HEK293 (cell line): ENCODE data around the gene HHAT.

Experiments
- CTCF ChIA-PET: fragments of 350-600 bp; formaldehyde crosslinking; extraction: SDS; loops from one replicate; lab custom pipeline; 2021; ENCODE audit warnings: antibody characterized with exemption; lab: Yijun Ruan, JAX
- POLR2A ChIA-PET: fragments of 300-600 bp; formaldehyde crosslinking; extraction: SDS; loops from one replicate; lab custom pipeline; 2020; ENCODE audit warnings: antibody characterized with exemption, inconsistent platforms; lab: Yijun Ruan, JAX
- H3K27ac ChIP-seq: fragments of 200-500 bp; sonication (Bioruptor generic); 2 replicates; pipeline ENCODE4 v1.5.1; 2014; ENCODE audit warnings: low read depth, low read length, control low read depth, inconsistent platforms; ENCODE audit errors: extremely low read depth
- H3K36me3 ChIP-seq, 2 experiments: fragments of 200-500 bp in 1 of 2; sonication (Bioruptor generic) in 1 of 2; 1 replicate in 1 of 2; 2 replicates in 1 of 2; pipeline ENCODE4 v1.5.1; 2014 to 2017; ENCODE audit warnings: inconsistent platforms in 2 of 2, low read length in 2 of 2; ENCODE audit not compliant: control insufficient read depth in 2 of 2, insufficient read depth in 1 of 2
- H3K4me1 ChIP-seq: fragments of 200-500 bp; sonication (Bioruptor generic); 2 replicates; pipeline ENCODE4 v1.5.1; 2014; ENCODE audit warnings: mild to moderate bottlenecking, low read length, inconsistent platforms; ENCODE audit not compliant: control insufficient read depth, insufficient read depth
- H3K4me3 ChIP-seq: 2 replicates; pipeline ENCODE4 v1.5.1; 2011; ENCODE audit warnings: low read depth, mild to moderate bottlenecking, control low read depth, low read length, moderate library complexity
- H3K9me3 ChIP-seq: fragments of 200-500 bp; sonication (Bioruptor generic); 2 replicates; pipeline ENCODE4 v1.5.1; 2014; ENCODE audit warnings: low read depth, low read length, inconsistent platforms; ENCODE audit not compliant: control insufficient read depth, insufficient read depth
- KLF17 ChIP-seq: fragments of 450-650 bp; formaldehyde crosslinking; IDR thresholded peaks from 2 replicates; pipeline ENCODE4 v1.5.1; 2016; ENCODE audit warnings: missing biosample characterization, missing genetic modification characterization
- KLF9 ChIP-seq: fragments of 450-650 bp; formaldehyde crosslinking; IDR thresholded peaks from 2 replicates; pipeline ENCODE4 v1.5.1; 2016; ENCODE audit warnings: missing biosample characterization, missing genetic modification characterization, low read depth
- OVOL3 ChIP-seq: fragments of 450-650 bp; formaldehyde crosslinking; IDR thresholded peaks from 2 replicates; pipeline ENCODE4 v1.5.1; 2016; ENCODE audit warnings: missing biosample characterization, missing genetic modification characterization
- PRDM1 ChIP-seq: fragments of 450-650 bp; formaldehyde crosslinking; IDR thresholded peaks from 2 replicates; pipeline ENCODE4; 2016; ENCODE audit warnings: missing biosample characterization, missing genetic modification characterization
- ZBTB10 ChIP-seq: fragments of 450-650 bp; formaldehyde crosslinking; IDR thresholded peaks from 2 replicates; pipeline ENCODE4 v1.5.1; 2016; ENCODE audit warnings: missing biosample characterization, missing genetic modification characterization
- ZBTB21 ChIP-seq: fragments of 450-650 bp; formaldehyde crosslinking; IDR thresholded peaks from 2 replicates; pipeline ENCODE4 v1.5.1; 2017; ENCODE audit warnings: missing biosample characterization, missing genetic modification characterization
- ZBTB48 ChIP-seq: fragments of 450-650 bp; formaldehyde crosslinking; IDR thresholded peaks from 2 replicates; pipeline ENCODE4 v1.5.1; 2016; ENCODE audit warnings: missing biosample characterization, missing genetic modification characterization
- ZFP37 ChIP-seq: fragments of 450-650 bp; formaldehyde crosslinking; IDR thresholded peaks from 2 replicates; pipeline ENCODE4 v1.5.1; 2016; ENCODE audit warnings: missing biosample characterization, missing genetic modification characterization
- ZNF112 ChIP-seq: fragments of 450-650 bp; formaldehyde crosslinking; IDR thresholded peaks from 2 replicates; pipeline ENCODE4 v1.5.0; 2017; ENCODE audit warnings: missing biosample characterization, missing genetic modification characterization
- ZNF132 ChIP-seq: fragments of 450-650 bp; formaldehyde crosslinking; IDR thresholded peaks from 2 replicates; pipeline ENCODE4 v1.5.1; 2017; ENCODE audit warnings: missing biosample characterization, missing genetic modification characterization, borderline replicate concordance
- ZNF140 ChIP-seq: fragments of 450-650 bp; formaldehyde crosslinking; IDR thresholded peaks from 2 replicates; pipeline ENCODE4 v1.5.1; 2016; ENCODE audit warnings: missing biosample characterization, missing genetic modification characterization
- ZNF148 ChIP-seq: fragments of 450-650 bp; formaldehyde crosslinking; IDR thresholded peaks from 2 replicates; pipeline ENCODE4 v1.5.0; 2017; ENCODE audit warnings: missing biosample characterization, missing genetic modification characterization, borderline replicate concordance
- ZNF174 ChIP-seq: fragments of 450-650 bp; formaldehyde crosslinking; IDR thresholded peaks from 2 replicates; pipeline ENCODE4 v1.5.0; 2017; ENCODE audit warnings: missing biosample characterization, mild to moderate bottlenecking, missing genetic modification characterization
- ZNF302 ChIP-seq: fragments of 450-650 bp; formaldehyde crosslinking; IDR thresholded peaks from 2 replicates; pipeline ENCODE4 v1.5.1; 2016; ENCODE audit warnings: missing biosample characterization, missing genetic modification characterization, low read depth
- ZNF335 ChIP-seq: fragments of 450-650 bp; formaldehyde crosslinking; conservative IDR thresholded peaks from 2 replicates; pipeline ENCODE4 v1.5.1; 2016; ENCODE audit warnings: missing biosample characterization, missing genetic modification characterization
- ZNF404 ChIP-seq: fragments of 450-650 bp; formaldehyde crosslinking; IDR thresholded peaks from 2 replicates; pipeline ENCODE4 v1.5.1; 2017; ENCODE audit warnings: missing biosample characterization, missing genetic modification characterization
- ZNF48 ChIP-seq: fragments of 450-650 bp; formaldehyde crosslinking; IDR thresholded peaks from 2 replicates; pipeline ENCODE4 v1.5.1; 2016; ENCODE audit warnings: missing biosample characterization, missing genetic modification characterization
- ZNF626 ChIP-seq: fragments of 450-650 bp; sonication (Bioruptor Pico); formaldehyde crosslinking; IDR thresholded peaks from 2 replicates; pipeline ENCODE4 v1.5.1; 2018; ENCODE audit warnings: missing biosample characterization, missing genetic modification characterization, inconsistent platforms
- ZNF639 ChIP-seq: fragments of 450-650 bp; formaldehyde crosslinking; IDR thresholded peaks from 2 replicates; pipeline ENCODE4 v1.5.1; 2016; ENCODE audit warnings: missing biosample characterization, missing genetic modification characterization
- ZNF658 ChIP-seq: fragments of 450-650 bp; formaldehyde crosslinking; IDR thresholded peaks from 2 replicates; pipeline ENCODE4; 2016; ENCODE audit warnings: missing biosample characterization, missing genetic modification characterization
- ZNF660 ChIP-seq: fragments of 450-650 bp; IDR thresholded peaks from 2 replicates; pipeline ENCODE4 v1.5.1; 2018; ENCODE audit warnings: missing biosample characterization, mild to moderate bottlenecking, missing genetic modification characterization
- ZNF664 ChIP-seq: fragments of 450-650 bp; formaldehyde crosslinking; IDR thresholded peaks from 2 replicates; pipeline ENCODE4 v1.5.1; 2016; ENCODE audit warnings: missing biosample characterization, missing genetic modification characterization
- ZNF670 ChIP-seq: fragments of 450-650 bp; formaldehyde crosslinking; IDR thresholded peaks from 2 replicates; pipeline ENCODE4 v1.5.1; 2016; ENCODE audit warnings: missing biosample characterization, missing genetic modification characterization, low read depth
- ZNF701 ChIP-seq: fragments of 450-650 bp; formaldehyde crosslinking; IDR thresholded peaks from 2 replicates; pipeline ENCODE4 v1.5.1; 2016; ENCODE audit warnings: missing biosample characterization, missing genetic modification characterization

The HHAT gene

GRCh38 chr1:210381934-210382333 is 53.2 kb downstream of the HHAT start:
- Histone ChIP-seq H3K36me3 (no peaks in the 10 kb centered on the region), H3K27ac (no peak overlapping the region), H3K4me3 (no peak overlapping the region), H3K4me1 (peaks cover 13% of the 10 kb centered on the region), H3K9me3 (no peaks in the 10 kb centered on the region)
- ChIA-PET CTCF (interaction anchor here (0.6 to 1.3 kb wide), 3 partner anchors 8 to 879 kb away, joined by 3 read pairs; no protein-coding TSS in a partner anchor), POLR2A (no interaction called here)
- no peak for TF ChIP-seq PRDM1 (tag by site-specific recombination)
- TF ChIP-seq ZNF658, result no peak
- TF ChIP-seq ZNF174 (tag by site-specific recombination), result no peak
- TF ChIP-seq ZNF404 (tag by site-specific recombination), result no peak
- TF ChIP-seq ZNF639, result no peak
- TF ChIP-seq ZNF132 (tag by site-specific recombination), result no peak
- TF ChIP-seq ZBTB48 (tag by site-specific recombination), result no peak
- TF ChIP-seq ZNF302, result no peak
- no peak for TF ChIP-seq ZNF148 (tag by site-specific recombination)
- TF ChIP-seq ZBTB21 (tag by site-specific recombination), result no peak
- no peak for TF ChIP-seq ZNF140 (tag by site-specific recombination)
- no peak for TF ChIP-seq ZNF701
- no peak for TF ChIP-seq OVOL3 (tag by site-specific recombination)
- TF ChIP-seq ZNF48 (tag by site-specific recombination), result no peak
- no peak for TF ChIP-seq ZNF660 (tag by site-specific recombination)

GRCh38 chr1:210384625-210385024 is 55.9 kb downstream of the HHAT start:
- H3K36me3 ChIP-seq, result no peaks in the 10 kb centered on the region
- peaks cover 9% of the 10 kb centered on the region for H3K4me1 ChIP-seq
- ChIA-PET CTCF (interaction anchor here (0.7 to 2.1 kb wide), 5 partner anchors 11 to 242 kb away, joined by 3 to 16 read pairs (median 6); no protein-coding TSS in a partner anchor), POLR2A (interaction anchor here (0.6 kb wide), 1 partner anchor 15 kb away, joined by 5 read pairs; no protein-coding TSS in a partner anchor)
- H3K4me3 ChIP-seq, result no peak overlapping the region
- H3K9me3 ChIP-seq, result no peaks in the 10 kb centered on the region
- TF ChIP-seq ZNF664, result no peak
- no peak for TF ChIP-seq ZBTB10 (tag by site-specific recombination)
- no peak for TF ChIP-seq KLF17 (tag by site-specific recombination)
- TF ChIP-seq KLF9 (tag by site-specific recombination), result no peak
- TF ChIP-seq ZNF335, result no peak
- TF ChIP-seq ZNF112 (tag by site-specific recombination), result no peak
- TF ChIP-seq ZFP37 (tag by site-specific recombination), result no peak
- no peak for TF ChIP-seq ZNF670 (tag by site-specific recombination)
- TF ChIP-seq ZNF626 (tag by site-specific recombination), result no peak
- H3K27ac ChIP-seq, result no peak overlapping the region
